ENCODE data around the gene CUL1.

Gene CUL1

DNA sequence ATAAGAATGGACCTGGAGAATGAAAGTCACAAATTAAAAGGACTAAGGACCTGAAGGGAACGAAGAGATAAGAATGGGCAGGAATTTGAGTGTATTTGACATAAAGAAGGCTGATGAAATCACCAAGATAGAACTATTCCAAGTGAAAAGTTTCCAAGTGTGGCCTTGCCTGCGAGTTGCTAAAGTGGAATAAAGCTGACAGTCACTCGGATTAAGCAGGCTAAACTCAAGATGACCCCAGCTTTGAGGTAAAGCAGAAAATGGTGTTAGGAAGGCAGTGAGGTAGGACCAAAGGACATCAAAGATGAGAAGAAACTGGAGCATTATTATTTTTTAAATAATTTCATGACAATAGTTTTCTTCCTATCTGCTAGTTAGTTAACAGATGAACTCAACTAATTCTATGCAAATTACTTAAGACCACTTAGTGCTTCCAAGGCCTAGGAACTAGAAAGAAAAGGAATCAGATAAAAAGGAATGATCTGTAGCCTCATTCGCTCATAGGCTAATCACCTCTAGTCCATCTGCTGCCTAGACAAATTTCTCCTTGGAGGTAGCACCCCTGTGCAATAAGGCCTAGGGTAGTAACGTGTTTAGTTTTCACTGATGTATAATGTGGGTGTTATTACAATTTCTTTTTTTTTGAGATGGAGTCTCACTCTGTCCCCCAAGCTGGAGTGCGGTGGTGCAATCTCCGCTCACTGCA, 150.8 kb downstream of the CUL1 start:
- no peak for DNase-seq (ENCODE audit: low read depth in 4 of 4, low spot score in 1 of 4)

DNA sequence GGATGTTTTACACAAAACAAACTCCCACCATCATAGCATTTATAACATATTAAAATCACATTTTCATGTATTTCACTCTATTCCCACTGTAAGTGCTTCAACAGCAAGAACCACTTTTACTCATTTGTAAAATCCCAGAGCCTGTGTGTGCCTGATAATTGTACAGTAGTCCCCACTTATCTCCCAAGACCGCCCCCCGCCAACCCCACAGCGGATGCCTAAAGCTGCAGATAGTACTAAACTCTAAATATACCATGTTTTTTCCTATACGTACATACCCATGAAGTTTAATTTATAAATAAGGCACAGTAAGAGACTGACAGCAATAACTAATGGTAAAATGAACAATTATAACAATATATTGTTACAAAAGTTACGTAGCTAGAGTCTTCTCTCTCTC, 151.9 kb downstream of the CUL1 start:
- no peak for DNase-seq (ENCODE audit: low read depth in 4 of 4, low spot score in 1 of 4)

Data from stimulated activated CD4-positive, alpha-beta T cell treated with anti-CD3 and anti-CD28 coated beads, Interleukin-1b, Interleukin-23, amount 100 ng/mL, for 24 hours (primary cell).